GM19455 (cell line): ENCODE measurements around the gene C15orf40.
"Not testable (repeated sequence)": the region's sequence is repeated elsewhere in the genome, so short reads cannot be mapped to it uniquely, and the experiment has no call there.

Experiments
- ATAC-seq: cut with Tn5 transposase; IDR thresholded peaks from one replicate; pipeline ENCODE4 v1.9.1; 2021; ENCODE audit not compliant: unreplicated experiment

C15orf40 gene

GRCh38 chr15:82952158-82953081 is 59.0 kb downstream of the C15orf40 start, which contains the start of gene HOMER2:
Gene HOMER2 (minus strand): TSS chr15:82952720. CDS start chr15:82952535, 185 bp downstream.
- no peak for ATAC-seq

GRCh38 chr15:82951472-82952157 is 59.8 kb downstream of the C15orf40 start:
- no peak for ATAC-seq

GRCh38 chr15:82950746-82951370 is 60.6 kb downstream of the C15orf40 start:
- ATAC-seq: no peak

- ATAC-seq: no peak
Observed at GRCh38 chr15:82950295-82950694, 61.1 kb downstream of the C15orf40 start.

- no peak for ATAC-seq
Observed at GRCh38 chr15:82946155-82946701, 65.2 kb downstream of the C15orf40 start.

GRCh38 chr15:82945326-82945725 is 66.1 kb downstream of the C15orf40 start:
- ATAC-seq: no peak

GRCh38 chr15:82944821-82945220 is 66.6 kb downstream of the C15orf40 start:
- no peak for ATAC-seq

GRCh38 chr15:82944056-82944455 is 67.4 kb downstream of the C15orf40 start:
- ATAC-seq: no peak

- ATAC-seq: no peak
Observed at GRCh38 chr15:82943176-82943575, 68.3 kb downstream of the C15orf40 start.

GRCh38 chr15:82942691-82943090 is 68.7 kb downstream of the C15orf40 start:
- ATAC-seq: no peak

GRCh38 chr15:82939678-82940077 is 71.8 kb downstream of the C15orf40 start:
- ATAC-seq: not testable (repeated sequence)
